ENCODE data around the gene MAP4K4.

MAP4K4 gene

GRCh38 chr2:101706819-101707177 is 9.3 kb downstream of the MAP4K4 start:
- Histone ChIP-seq H3K4me1 (peaks cover 0 to 92% (median 50%) of the 10 kb centered on the region in 4 donors), H3K36me3 (no peaks in the 10 kb centered on the region), H3K27me3 (no peaks in the 10 kb centered on the region), H3K4me3 (no peak overlapping the region), H3K9me3 (no peaks in the 10 kb centered on the region), H3K27ac (no peak overlapping the region)
- intact Hi-C loops (cut with DNase I; ENCODE audit: low total_unique reads), result no loop called here
- TF ChIP-seq CTCF (IDR thresholded peaks at IDR 0.05), result no peak
- no peak for DNase-seq

- no peaks in the 10 kb centered on the region for H3K36me3 ChIP-seq
- no peak for TF ChIP-seq CTCF (IDR thresholded peaks at IDR 0.05)
- no peak overlapping the region for H3K27ac ChIP-seq
- H3K27me3 ChIP-seq, result no peaks in the 10 kb centered on the region
- no peak for DNase-seq
- no peak overlapping the region for H3K4me3 ChIP-seq
- intact Hi-C loops (cut with DNase I; ENCODE audit: low total_unique reads), result no loop called here
- no peaks in the 10 kb centered on the region for H3K9me3 ChIP-seq
- peaks cover 0 to 77% (median 34%) of the 10 kb centered on the region in 4 donors for H3K4me1 ChIP-seq
Observed at GRCh38 chr2:101710036-101710435, 12.5 kb downstream of the MAP4K4 start.

GRCh38 chr2:101710471-101711318 is 13.2 kb downstream of the MAP4K4 start:
- H3K9me3 ChIP-seq, result no peaks in the 10 kb centered on the region
- intact Hi-C loops (cut with DNase I; ENCODE audit: low total_unique reads), result no loop called here
- TF ChIP-seq CTCF (IDR thresholded peaks at IDR 0.05), result no peak
- no peaks in the 10 kb centered on the region for H3K27me3 ChIP-seq
- H3K27ac ChIP-seq, result no peak overlapping the region
- no peak for DNase-seq
- H3K36me3 ChIP-seq, result no peaks in the 10 kb centered on the region
- H3K4me3 ChIP-seq, result no peak overlapping the region
- peaks cover 0 to 75% (median 30%) of the 10 kb centered on the region in 4 donors for H3K4me1 ChIP-seq

GRCh38 chr2:101714118-101714517 is 16.6 kb downstream of the MAP4K4 start:
- DNase-seq, result no peak
- Histone ChIP-seq H3K4me1 (peaks cover 0 to 56% (median 20%) of the 10 kb centered on the region in 4 donors), H3K36me3 (no peaks in the 10 kb centered on the region), H3K4me3 (no peak overlapping the region), H3K27ac (no peak overlapping the region), H3K9me3 (no peaks in the 10 kb centered on the region), H3K27me3 (no peaks in the 10 kb centered on the region)
- no peak for TF ChIP-seq CTCF (IDR thresholded peaks at IDR 0.05)
- intact Hi-C loops (cut with DNase I; ENCODE audit: low total_unique reads), result no loop called here

- no peaks in the 10 kb centered on the region for H3K36me3 ChIP-seq
- H3K4me3 ChIP-seq, result no peak overlapping the region
- peaks cover 0 to 53% (median 6%) of the 10 kb centered on the region in 4 donors for H3K4me1 ChIP-seq
- no peaks in the 10 kb centered on the region for H3K9me3 ChIP-seq
- no peaks in the 10 kb centered on the region for H3K27me3 ChIP-seq
- no peak for DNase-seq
- H3K27ac ChIP-seq, result no peak overlapping the region
- intact Hi-C loops (cut with DNase I; ENCODE audit: low total_unique reads), result no loop called here
- TF ChIP-seq CTCF (IDR thresholded peaks at IDR 0.05), result no peak
Observed at GRCh38 chr2:101717071-101717845, 19.8 kb downstream of the MAP4K4 start.
